ENCODE data around the gene KIAA2012.
A peak's percentile ranks its signal among the peaks of the same experiment; 100 is the strongest.

KIAA2012 gene
- 0.04 to 0.05 reads per million in 2 donors for total RNA-seq

DNA sequence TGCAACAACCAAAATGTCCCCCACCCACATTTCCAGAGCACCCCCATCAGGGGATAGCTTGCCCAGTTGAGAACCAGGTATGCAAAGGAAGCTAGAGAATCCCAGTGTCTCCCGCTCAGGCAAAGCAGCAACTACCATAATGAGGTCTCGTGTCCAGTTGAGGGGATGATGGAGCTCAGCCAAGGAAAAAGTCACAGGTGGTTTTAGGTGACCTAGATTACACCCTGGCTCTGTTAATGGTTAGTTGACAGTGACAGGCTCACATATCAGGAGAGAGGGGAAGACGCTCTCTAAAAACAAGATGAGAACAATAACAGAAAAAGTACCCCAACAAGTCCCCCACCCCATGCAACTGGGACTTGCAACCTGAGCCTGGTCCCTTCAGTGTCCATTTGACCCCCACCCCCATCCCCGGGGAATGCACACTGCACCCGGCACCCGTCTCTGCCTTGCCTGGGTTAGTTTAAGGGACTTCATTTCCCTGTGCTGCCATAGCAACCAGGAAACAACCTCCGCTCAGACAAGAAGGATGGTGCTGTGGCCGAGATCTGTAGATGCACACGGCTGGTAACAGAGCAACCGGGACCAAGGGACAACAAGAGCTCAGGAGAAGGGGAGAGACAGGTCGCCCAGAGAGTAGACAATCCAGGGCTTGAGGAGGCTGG lies at the start of gene KIAA2012:
KIAA2012 (plus strand) TSS at position 519 of the 665 bp plus-strand sequence. CDS start 373 bp downstream, outside the sequence.
- DNase-seq, result no peak

DNA sequence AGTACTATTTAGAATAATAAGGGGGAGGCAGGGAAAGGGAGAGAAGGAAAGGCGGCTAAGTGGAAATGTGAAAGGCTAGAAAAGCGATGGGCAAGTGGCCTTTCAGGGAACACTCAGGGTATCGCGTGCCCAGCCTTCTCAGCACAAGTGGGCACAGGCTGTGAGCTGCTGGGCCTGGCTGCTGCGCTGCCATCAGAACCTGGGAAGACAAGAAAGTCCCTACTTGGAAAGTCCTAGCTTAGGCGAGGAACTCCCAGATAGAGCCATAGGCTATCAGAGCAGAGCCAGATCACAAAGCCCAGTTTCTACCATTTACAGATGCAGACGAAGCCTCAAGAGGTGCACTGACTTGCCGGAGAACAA lies 49.2 kb upstream of the KIAA2012 start:
- no peak for DNase-seq

DNA sequence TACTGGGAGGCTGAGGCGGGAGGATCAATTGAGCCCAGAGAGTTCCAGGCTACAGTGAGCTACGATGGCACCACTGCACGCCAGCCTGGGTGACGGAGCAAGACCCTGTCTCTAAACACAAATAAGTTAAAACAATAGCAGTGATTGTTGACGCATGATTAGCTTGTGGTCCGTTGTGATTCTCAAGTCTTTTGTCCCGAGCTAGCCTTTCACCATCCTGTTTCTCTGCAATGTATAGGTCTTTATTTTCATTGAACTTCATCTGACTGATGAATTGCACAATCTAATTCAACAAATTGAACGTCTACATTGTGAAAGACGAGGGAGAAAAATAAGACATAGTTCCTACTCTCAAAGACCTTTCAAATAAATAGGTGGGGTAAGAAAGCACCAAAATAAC lies 48.2 kb upstream of the KIAA2012 start:
- no peak for DNase-seq

DNA sequence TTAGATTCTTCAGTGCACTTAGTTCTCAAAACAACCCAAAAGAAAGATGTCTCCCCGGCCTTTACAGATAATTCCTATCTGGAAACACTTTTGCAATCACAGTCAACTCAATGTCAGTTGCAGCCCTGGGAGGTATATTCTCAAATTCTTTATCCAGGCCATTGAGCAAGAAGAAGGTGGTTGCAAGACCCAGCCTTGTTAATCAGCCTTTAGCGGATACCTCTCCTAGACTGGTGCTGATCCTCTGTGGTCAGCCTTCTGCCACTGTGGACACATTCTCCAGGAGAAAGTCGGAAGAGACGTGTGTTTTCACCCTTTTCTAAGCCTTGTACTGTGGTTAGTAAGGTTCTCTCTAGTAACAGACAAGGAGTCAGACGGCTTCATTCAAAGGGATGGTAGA lies 47.2 kb upstream of the KIAA2012 start:
- DNase-seq, result no peak

DNA sequence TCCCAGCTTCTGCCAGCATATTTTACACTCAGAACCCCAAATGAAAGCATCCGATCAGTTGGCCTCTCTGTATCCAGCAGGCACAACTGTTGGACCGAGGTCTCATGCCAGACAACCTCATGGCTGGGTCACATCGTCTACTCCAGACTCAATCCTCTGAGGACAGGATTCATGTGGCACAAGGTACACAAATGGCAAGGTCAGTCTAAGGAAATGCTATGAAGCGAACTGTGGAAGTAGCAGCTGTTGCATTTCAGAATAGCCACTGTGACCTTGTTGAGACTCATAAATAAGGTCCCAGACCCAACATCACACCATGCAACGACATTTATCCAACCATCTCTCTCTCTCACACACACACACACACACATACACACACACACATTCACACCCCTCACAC lies 46.5 kb upstream of the KIAA2012 start:
- DNase-seq, result no peak

DNA sequence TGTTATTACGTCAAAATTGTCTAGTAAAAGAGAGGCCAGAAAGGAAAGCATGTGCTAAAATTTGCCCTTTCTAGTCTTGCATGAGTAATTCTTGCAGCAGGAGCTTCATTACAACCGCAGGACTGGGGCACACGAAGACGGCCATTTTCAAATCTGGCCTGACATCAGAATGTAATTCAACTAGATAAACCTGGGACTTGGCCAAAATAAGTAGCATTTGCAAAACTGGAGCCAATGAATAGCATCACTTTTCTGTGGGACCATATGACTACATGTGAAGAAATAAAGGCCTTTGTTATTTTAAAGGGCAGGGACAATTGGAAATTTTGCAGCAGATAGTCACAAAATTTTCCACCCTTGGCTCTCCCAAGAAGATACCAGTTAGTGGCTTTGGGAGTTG lies 42.4 kb upstream of the KIAA2012 start:
- no peak for DNase-seq

DNA sequence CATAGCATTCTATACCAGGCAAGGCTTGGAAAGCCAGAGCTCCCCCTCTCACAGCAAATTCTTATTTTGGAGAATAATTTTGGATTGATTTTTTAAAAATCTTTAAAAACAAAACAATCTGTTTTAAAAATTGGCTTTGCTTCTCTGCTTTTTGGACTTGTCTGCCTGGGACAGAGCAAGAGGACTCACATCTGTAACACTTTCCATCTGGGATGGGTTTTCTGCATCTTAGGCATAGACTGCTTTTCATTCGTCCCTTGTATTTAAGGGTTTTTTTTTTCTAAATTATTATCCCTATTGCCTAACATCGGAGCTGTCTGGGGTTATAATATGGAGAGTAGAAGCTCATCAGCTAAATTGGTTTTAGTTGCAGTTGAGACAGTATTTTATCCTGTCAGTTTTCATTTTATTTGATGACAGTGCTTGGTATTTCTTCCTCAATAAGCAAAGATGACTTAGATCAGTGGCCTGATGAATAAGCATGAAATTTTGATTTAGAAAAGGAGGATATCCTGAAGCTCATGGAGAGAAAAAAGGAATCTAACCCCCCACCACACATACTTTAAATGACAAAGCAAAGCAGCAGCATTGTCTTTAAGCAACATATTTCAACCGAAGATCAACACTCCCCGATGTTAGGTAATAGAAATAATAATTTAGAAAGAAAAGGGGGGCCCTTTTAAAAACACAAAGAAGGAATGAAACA lies 41.7 kb upstream of the KIAA2012 start:
- no peak for DNase-seq

DNA sequence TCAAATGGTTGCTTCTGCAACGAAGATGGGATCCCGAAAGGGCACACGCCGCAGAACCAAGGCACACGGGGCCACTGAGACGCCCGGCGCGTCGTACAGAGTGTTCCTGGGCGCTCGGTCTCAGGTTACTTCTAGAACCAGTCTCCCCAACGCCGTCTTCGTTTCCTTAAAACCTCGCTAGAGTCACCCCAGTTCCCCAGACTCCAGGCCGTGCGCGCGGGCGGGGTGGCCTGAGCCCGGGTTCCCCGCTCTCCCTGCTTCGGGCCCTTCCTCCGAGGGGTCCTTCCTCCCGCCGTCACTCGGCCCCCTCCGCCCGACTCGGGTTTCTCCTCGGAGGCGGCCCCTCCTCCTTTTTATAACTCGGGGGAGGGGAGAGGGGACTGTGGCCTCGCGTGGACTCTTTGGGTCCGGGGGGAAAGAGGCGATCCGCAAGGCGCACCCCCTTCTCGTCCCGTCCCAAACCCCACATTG lies 40.2 kb upstream of the KIAA2012 start:
- peak; percentile 17 for DNase-seq

DNA sequence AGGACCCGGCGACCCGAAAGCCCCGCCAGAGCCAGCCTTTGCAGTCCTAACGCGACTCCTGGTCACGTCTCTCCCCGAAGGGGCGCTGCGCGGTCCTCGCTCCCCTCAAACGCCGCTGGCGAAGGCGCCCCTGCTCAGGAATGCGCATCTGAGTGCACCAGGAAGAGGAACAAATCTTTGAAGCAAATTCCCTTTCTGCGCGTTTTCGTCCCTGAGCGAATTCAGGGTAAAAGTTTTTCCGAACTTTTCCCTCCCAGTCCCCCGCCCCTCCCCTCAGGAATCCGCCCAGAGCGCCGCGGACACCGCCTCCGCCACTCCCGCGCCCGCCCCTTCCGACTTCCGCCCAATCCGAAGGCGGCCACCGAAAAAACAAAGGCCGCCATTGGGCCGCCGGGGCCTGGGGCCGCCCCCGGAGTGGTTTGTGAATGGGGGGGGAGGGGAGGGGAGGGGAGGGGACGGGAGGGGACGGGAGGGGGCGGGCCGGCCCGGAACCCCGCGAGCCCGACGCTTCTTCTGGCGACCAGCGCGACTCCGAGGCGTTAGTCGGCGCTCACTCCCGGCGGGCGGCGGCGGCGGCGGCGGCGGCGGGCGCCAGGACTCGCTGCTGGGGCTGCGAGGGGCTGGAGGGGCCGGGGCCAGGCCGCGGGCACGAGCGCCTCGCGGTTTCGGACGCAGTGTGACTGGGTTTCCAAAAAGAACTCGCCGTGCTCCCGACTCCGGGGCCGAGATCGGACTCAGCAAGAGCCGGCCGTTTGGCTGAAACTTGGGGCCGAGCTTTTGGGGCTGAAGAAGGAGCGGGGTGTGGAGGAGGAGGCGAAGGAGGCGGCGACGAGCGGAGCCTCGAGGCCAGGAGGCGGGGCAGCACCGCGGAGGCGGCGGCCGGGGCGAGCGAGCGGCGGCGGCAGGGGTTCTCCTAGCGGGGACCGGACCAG lies 39.5 kb upstream of the KIAA2012 start, which contains the start of gene FZD7:
FZD7 (plus strand) TSS at position 539 of the 932 bp plus-strand sequence. CDS start 793 bp downstream, outside the sequence.
- peak; percentile 78 for DNase-seq

DNA sequence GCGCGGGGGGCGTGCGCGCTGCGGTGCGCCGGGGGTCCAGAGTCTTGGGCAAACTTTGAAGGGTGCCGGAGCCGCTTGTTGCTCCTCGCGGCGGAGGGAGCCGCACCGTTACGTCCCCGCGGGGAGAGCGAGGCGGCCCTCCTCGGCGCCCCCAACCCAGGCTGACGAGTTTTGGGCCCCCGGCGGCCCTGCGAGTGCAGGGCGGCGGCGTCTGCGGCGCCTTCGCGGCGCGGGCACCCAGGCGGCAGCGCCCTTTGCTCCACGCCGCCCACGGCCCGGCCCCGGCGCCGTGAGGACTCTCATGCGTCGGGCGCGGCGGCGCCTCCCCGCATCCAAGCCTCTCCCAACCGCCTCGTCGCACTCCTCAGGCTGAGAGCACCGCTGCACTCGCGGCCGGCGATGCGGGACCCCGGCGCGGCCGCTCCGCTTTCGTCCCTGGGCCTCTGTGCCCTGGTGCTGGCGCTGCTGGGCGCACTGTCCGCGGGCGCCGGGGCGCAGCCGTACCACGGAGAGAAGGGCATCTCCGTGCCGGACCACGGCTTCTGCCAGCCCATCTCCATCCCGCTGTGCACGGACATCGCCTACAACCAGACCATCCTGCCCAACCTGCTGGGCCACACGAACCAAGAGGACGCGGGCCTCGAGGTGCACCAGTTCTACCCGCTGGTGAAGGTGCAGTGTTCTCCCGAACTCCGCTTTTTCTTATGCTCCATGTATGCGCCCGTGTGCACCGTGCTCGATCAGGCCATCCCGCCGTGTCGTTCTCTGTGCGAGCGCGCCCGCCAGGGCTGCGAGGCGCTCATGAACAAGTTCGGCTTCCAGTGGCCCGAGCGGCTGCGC lies 38.6 kb upstream of the KIAA2012 start:
- DNase-seq, result peak; percentile 27

DNA sequence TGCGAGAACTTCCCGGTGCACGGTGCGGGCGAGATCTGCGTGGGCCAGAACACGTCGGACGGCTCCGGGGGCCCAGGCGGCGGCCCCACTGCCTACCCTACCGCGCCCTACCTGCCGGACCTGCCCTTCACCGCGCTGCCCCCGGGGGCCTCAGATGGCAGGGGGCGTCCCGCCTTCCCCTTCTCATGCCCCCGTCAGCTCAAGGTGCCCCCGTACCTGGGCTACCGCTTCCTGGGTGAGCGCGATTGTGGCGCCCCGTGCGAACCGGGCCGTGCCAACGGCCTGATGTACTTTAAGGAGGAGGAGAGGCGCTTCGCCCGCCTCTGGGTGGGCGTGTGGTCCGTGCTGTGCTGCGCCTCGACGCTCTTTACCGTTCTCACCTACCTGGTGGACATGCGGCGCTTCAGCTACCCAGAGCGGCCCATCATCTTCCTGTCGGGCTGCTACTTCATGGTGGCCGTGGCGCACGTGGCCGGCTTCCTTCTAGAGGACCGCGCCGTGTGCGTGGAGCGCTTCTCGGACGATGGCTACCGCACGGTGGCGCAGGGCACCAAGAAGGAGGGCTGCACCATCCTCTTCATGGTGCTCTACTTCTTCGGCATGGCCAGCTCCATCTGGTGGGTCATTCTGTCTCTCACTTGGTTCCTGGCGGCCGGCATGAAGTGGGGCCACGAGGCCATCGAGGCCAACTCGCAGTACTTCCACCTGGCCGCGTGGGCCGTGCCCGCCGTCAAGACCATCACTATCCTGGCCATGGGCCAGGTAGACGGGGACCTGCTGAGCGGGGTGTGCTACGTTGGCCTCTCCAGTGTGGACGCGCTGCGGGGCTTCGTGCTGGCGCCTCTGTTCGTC lies 37.7 kb upstream of the KIAA2012 start:
- DNase-seq, result no peak

DNA sequence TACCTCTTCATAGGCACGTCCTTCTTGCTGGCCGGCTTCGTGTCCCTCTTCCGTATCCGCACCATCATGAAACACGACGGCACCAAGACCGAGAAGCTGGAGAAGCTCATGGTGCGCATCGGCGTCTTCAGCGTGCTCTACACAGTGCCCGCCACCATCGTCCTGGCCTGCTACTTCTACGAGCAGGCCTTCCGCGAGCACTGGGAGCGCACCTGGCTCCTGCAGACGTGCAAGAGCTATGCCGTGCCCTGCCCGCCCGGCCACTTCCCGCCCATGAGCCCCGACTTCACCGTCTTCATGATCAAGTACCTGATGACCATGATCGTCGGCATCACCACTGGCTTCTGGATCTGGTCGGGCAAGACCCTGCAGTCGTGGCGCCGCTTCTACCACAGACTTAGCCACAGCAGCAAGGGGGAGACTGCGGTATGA lies 37.1 kb upstream of the KIAA2012 start:
- DNase-seq, result no peak

DNA sequence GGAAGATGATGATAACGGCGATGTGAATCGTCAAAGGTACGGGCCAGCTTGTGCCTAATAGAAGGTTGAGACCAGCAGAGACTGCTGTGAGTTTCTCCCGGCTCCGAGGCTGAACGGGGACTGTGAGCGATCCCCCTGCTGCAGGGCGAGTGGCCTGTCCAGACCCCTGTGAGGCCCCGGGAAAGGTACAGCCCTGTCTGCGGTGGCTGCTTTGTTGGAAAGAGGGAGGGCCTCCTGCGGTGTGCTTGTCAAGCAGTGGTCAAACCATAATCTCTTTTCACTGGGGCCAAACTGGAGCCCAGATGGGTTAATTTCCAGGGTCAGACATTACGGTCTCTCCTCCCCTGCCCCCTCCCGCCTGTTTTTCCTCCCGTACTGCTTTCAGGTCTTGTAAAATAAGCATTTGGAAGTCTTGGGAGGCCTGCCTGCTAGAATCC lies 36.4 kb upstream of the KIAA2012 start:
- no peak for DNase-seq

DNA sequence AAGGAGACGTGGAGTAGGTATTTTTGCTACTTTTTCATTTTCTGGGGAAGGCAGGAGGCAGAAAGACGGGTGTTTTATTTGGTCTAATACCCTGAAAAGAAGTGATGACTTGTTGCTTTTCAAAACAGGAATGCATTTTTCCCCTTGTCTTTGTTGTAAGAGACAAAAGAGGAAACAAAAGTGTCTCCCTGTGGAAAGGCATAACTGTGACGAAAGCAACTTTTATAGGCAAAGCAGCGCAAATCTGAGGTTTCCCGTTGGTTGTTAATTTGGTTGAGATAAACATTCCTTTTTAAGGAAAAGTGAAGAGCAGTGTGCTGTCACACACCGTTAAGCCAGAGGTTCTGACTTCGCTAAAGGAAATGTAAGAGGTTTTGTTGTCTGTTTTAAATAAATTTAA lies 36.0 kb upstream of the KIAA2012 start:
- DNase-seq, result no peak

DNA sequence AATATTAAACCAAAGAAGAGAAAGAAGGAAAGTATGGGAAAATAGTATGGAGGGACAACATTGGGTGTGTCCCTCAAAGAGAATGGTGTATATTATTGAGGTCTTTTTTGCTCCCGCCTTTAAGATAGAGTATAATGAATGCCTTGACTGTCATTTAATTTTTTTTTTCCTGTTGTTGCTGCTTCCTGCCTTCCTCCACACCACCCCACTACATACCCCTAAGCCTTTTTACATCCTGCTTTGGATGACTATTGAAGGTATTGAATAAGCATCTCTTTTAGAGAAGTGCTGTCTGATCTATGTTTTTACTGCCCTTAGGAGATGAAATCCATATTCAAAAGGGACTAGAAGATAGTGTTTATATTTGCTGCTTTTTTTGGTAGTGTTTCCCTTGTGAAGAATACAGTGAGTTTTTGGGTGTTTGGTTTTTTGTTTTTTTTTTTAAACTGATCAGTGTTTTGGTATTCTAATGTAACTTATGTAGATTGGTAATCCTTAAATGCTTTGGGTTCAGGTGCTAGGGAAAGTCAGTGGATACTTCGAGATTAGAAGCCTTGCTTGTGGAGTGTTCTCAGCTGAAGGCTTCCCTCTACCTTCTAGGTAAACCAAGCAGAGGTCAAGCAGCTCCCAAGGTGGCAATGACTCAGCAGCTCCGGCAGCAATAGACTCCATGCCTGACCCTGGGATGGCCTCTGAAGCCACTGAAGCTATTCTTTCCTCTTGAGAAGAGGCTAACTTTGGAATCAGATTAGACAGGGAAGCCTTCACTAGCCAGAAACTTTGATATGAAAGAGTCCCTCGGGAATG lies 34.4 kb upstream of the KIAA2012 start:
- no peak for DNase-seq

DNA sequence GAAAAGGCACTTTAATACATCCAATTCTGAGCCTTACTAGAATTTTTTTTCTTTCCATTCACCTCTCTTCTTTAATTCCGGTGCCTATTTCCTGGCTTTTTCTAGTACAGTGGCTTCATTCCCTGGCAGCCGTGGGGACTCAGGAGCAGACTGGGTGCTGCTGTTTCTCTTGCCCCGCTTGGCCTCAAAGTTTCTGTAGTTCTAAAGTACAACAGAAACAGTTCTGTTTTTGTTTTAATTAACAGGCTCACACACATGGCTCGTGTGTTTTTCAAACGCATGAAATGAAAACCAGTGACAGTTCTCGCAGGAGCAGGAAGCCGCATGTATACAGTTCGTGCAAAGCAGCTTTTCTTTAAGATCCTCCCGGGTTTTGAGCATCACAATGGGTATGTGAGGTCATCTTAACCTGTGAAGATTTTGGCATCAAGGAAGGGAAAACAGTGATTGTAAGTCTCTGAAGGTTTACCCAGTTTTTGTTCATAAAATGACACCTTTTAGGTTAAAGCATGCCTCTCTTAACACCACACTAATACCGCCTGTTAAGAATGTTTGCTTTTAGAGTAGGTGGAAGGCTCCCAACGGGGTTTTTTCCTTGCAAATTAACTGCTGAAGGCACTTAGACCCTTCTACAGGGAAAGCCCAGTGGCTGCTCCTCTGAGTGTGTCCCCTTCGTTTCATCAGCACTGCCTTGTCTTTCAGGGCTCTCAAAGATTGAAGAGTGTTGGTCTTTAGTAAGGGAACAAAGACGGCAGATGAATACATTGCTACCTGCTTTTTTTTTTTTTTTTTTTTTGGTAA lies 33.6 kb upstream of the KIAA2012 start:
- no peak for DNase-seq

DNA sequence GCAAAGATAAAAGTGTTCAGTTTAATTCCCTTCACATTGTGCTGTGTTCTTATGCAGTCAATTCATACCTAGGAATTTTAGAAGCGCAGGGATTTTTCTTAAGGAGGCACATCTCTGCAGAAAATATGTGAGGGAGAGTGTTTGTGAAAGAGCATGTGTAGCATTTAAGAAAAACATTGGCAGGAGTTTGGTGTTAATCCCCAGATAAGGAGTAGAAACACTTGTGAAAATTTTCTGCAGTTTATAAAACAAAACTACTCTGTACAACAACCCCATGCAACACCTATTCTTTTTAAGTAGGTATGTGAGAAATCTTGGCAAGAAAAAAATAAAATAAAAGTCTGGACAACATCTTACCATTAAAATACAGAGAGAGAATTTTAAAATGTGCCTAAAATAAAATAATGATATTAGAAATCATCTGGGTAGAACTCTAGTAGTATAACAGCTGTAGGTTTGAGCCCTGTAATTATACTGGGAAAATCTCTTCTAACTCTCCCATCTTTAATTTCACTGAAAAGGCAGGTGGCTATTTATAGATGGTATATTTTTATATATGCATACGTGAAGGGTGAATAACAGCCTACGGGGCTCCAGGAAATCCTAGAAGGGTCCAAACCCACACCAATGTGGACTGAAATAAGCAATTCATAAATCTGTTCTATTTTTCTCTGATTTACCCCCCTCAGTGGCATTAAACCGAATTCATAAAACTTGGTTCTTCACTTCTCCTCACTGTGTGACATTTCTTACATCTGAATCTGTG lies 32.8 kb upstream of the KIAA2012 start:
- DNase-seq, result no peak

DNA sequence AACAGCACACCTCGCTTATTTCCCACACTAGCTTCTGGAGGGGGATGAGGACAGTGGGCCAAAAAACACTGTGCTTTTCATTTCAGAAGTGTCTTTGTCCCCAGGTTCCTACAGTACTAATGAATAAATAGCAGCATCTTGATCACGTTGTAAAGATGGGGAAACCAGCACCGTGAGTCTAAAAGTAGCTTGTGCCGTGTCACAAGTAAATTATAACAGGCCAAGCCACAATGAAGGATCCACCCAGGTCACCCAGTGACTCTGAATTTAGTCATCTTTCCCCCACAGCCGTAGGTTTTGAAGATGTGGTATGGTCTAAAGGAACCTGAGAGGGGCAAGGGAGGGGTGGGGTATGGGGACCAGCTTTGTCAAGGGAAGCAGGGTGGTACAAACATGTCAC lies 30.6 kb upstream of the KIAA2012 start:
- no peak for DNase-seq

DNA sequence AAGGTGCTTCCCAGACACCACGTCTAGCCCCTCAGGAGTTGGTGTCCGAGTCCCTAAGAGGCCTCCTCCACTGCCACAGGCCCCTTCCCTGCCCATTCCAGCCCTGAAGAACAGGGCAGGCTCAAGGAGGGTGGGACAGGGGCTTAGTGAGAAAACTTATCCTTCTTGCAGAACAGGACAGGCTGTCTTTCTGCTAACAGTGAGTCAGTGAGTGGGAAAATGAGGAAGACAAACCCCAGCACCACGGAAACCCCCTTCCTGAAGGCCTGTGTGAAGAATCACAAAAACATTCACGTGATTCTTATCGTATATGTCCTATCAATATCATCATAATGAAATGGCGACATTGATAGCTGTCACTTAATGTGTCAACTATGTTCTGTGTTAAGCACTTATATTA lies 29.6 kb upstream of the KIAA2012 start:
- DNase-seq, result no peak
